GM23338 (cell line): ENCODE measurements around the gene DCAF11. TPM values are rescaled to one million over a fixed set of nuclear protein-coding genes. Genes with fewer than 3 reads are reported as not detected.

Experiments used
- ATAC-seq: fragments of 200-7000 bp; cut with Tn5 transposase; 3 replicates; pipeline ENCODE4 v1.9.1; 2020
- DNase-seq: peaks from one replicate; pipeline ENCODE4 v3.0.0-alpha.2; 2015; ENCODE audit warnings: low spot score
- H2AFZ ChIP-seq: fragments of 200-600 bp; sonication (generic); 2 replicates; pipeline ENCODE4 v1.8.0; 2016; ENCODE audit warnings: antibody characterized with exemption, mild to moderate bottlenecking, moderate library complexity
- H3F3A ChIP-seq: fragments of 200-600 bp; sonication (generic); replicated peaks from 2 replicates; pipeline ENCODE4 v1.8.0; 2017; ENCODE audit warnings: antibody characterized with exemption, mixed run types, low read depth
- H3K27ac ChIP-seq: fragments of 200-600 bp; sonication (generic); 2 replicates; pipeline ENCODE4 v1.6.1; 2016; ENCODE audit warnings: low read depth
- H3K27me3 ChIP-seq: fragments of 200-600 bp; sonication (generic); 2 replicates; pipeline ENCODE4 v1.8.0; 2016; ENCODE audit warnings: mild to moderate bottlenecking, mixed run types, moderate library complexity; ENCODE audit not compliant: insufficient read depth
- H3K36me3 ChIP-seq: fragments of 200-600 bp; sonication (generic); 2 replicates; pipeline ENCODE4 v1.8.0; 2016; ENCODE audit warnings: mild to moderate bottlenecking; ENCODE audit not compliant: insufficient read depth
- H3K4me1 ChIP-seq: fragments of 200-600 bp; sonication (generic); 2 replicates; pipeline ENCODE4 v1.8.0; 2016; ENCODE audit warnings: mild to moderate bottlenecking, moderate library complexity; ENCODE audit not compliant: insufficient read depth
- H3K4me2 ChIP-seq: fragments of 200-600 bp; sonication (generic); 2 replicates; pipeline ENCODE4 v1.7.1; 2017; ENCODE audit warnings: mixed run types
- H3K4me3 ChIP-seq: fragments of 200-600 bp; sonication (generic); 2 replicates; pipeline ENCODE4 v1.6.1; 2016; ENCODE audit warnings: mixed run types
- H3K79me2 ChIP-seq: fragments of 200-600 bp; sonication (generic); replicated peaks from 2 replicates; pipeline ENCODE4 v1.8.0; 2017; ENCODE audit warnings: mild to moderate bottlenecking; ENCODE audit not compliant: insufficient read depth
- H3K9me2 ChIP-seq: fragments of 200-600 bp; sonication (generic); 2 replicates; pipeline ENCODE4 v1.8.0; 2017; ENCODE audit not compliant: insufficient read depth
- H4K20me1 ChIP-seq: fragments of 200-600 bp; sonication (generic); replicated peaks from 2 replicates; pipeline ENCODE4 v1.8.0; 2017; ENCODE audit warnings: mild to moderate bottlenecking; ENCODE audit not compliant: insufficient read depth
- H3K27ac Mint-ChIP-seq: 2 replicates; pipeline ENCODE4 v1.8.0; 2020; ENCODE audit warnings: inconsistent platforms, mild to moderate bottlenecking, moderate library complexity, mixed read lengths
- H3K27me3 Mint-ChIP-seq: 3 replicates; pipeline ENCODE4 v1.8.0; 2022; ENCODE audit warnings: low read depth, mild to moderate bottlenecking, moderate library complexity, mixed read lengths, inconsistent platforms; ENCODE audit not compliant: insufficient read depth, poor library complexity
- H3K36me3 Mint-ChIP-seq: 3 replicates; pipeline ENCODE4 v1.8.0; 2021; ENCODE audit warnings: low read depth, mild to moderate bottlenecking, inconsistent platforms, moderate library complexity, mixed read lengths
- H3K4me1 Mint-ChIP-seq: 3 replicates; pipeline ENCODE4 v1.8.0; 2020; ENCODE audit warnings: mild to moderate bottlenecking, inconsistent platforms, mixed read lengths
- H3K4me3 Mint-ChIP-seq: 3 replicates; pipeline ENCODE4 v1.8.0; 2021; ENCODE audit warnings: moderate library complexity, mild to moderate bottlenecking, inconsistent platforms, mixed read lengths
- H3K9me3 Mint-ChIP-seq: 3 replicates; pipeline ENCODE4 v1.8.0; 2020; ENCODE audit warnings: moderate library complexity, mild to moderate bottlenecking, inconsistent platforms, mixed read lengths
- CREB1 ChIP-seq: fragments of 250-450 bp; sonication (Bioruptor Pico); IDR thresholded peaks from 2 replicates; pipeline ENCODE4 v1.5.0; 2020; ENCODE audit warnings: low read depth, mild to moderate bottlenecking, moderate library complexity
- CTCF ChIP-seq, 2 experiments: fragments of 200-600 bp in 1 of 2; sonication (generic) in 1 of 2; conservative IDR thresholded peaks; 2 replicates each; pipeline versions ENCODE4 v1.5.1 to v1.6.1; 2016 to 2017; ENCODE audit warnings: antibody characterized with exemption in 2 of 2, low read depth in 2 of 2, mild to moderate bottlenecking in 2 of 2, moderate library complexity in 1 of 2
- ETS1 ChIP-seq: IDR thresholded peaks from 2 replicates; pipeline ENCODE4 v1.6.1; 2016; ENCODE audit warnings: antibody characterized with exemption
- STAT1 ChIP-seq: IDR thresholded peaks from one replicate; pipeline ENCODE4 v1.6.1; 2016; ENCODE audit warnings: antibody characterized with exemption; ENCODE audit not compliant: unreplicated experiment
- ZNF331 ChIP-seq: fragments of 250-450 bp; sonication (Bioruptor Pico); IDR thresholded peaks from 2 replicates; pipeline ENCODE4 v1.5.0; 2020; ENCODE audit warnings: low read depth, mild to moderate bottlenecking, moderate library complexity
- ZNF462 ChIP-seq: fragments of 250-450 bp; sonication (Bioruptor Pico); IDR thresholded peaks from 2 replicates; pipeline ENCODE4 v1.5.0; 2020; ENCODE audit warnings: mild to moderate bottlenecking, moderate library complexity
- polyA plus RNA-seq: library from polyadenylated mRNA; unstranded; fragments of >200 nt; fragmentation: Nextera tagmentation; extraction: Ambion mirVana; gene quantifications from 2 replicates; pipeline ENCODE4 v1.2.1, GENCODE V29; 2016
- total RNA-seq: library from RNA; depleted of rRNA; stranded (reverse); fragments of >200 nt; shearing (Covaris generic); gene quantifications from 2 replicates; pipeline ENCODE4 v1.2.3, GENCODE V29; 2014

The DCAF11 gene
- total and polyA plus RNA-seq, 2 experiments from 2014 or later = 18.6 to 93.2 TPM

GRCh38 chr14:24068711-24069410, 45.7 kb upstream of the DCAF11 start (continued):
- no peak for TF ChIP-seq ZNF462
- TF ChIP-seq CTCF (conservative IDR thresholded peaks at IDR 0.05; ENCODE audit: low read depth in 2 of 2) = no peak

GRCh38 chr14:24069411-24069735, 45.2 kb upstream of the DCAF11 start:
- H3K9me3 Mint-ChIP-seq = no peaks in the 10 kb centered on the region
- Histone ChIP-seq H3K4me3 (no peak overlapping the region), H3K79me2 (no peaks in the 10 kb centered on the region), H4K20me1 (no peaks in the 10 kb centered on the region), H3K27me3 (no peaks in the 10 kb centered on the region), H3K36me3 (no peaks in the 10 kb centered on the region), H3K4me1 (no peaks in the 10 kb centered on the region), H3K9me2 (no peaks in the 10 kb centered on the region), H3F3A (no peaks in the 10 kb centered on the region), H3K4me2 (no peak overlapping the region), H2AFZ (no peak overlapping the region), H3K27ac (no peak overlapping the region)
- DNase-seq (no peak), ATAC-seq (no peak)
- H3K27ac Mint-ChIP-seq = no peak overlapping the region
- H3K36me3 Mint-ChIP-seq = no peaks in the 10 kb centered on the region
- H3K4me1 Mint-ChIP-seq = 0 out of 3 replicates have a peak, but pooled peaks cover 3% of the 10 kb centered on the region
- no peak overlapping the region for H3K4me3 Mint-ChIP-seq
- H3K27me3 Mint-ChIP-seq = peaks cover 7% of the 10 kb centered on the region
- TF ChIP-seq ETS1 (no peak), CREB1 (no peak), ZNF331 (no peak), STAT1 (no peak), ZNF462 (no peak)
